HG03354 (cell line): ENCODE measurements around the gene GUCY1B1.

Experiments used
- ATAC-seq: cut with Tn5 transposase; IDR thresholded peaks from one replicate; pipeline ENCODE4 v1.9.1; 2021; ENCODE audit warnings: mild to moderate bottlenecking; ENCODE audit not compliant: unreplicated experiment, poor library complexity, severe bottlenecking

GUCY1B1 gene

GRCh38 chr4:155758481-155759371 lies at the start of gene GUCY1B1:
GUCY1B1 (plus strand) TSS chr4:155759021; CDS start chr4:155759141, 120 bp downstream.
- ATAC-seq = peak; percentile 97

GRCh38 chr4:155709918-155710317 lies 48.9 kb upstream of the GUCY1B1 start:
- no peak for ATAC-seq

- ATAC-seq = no peak
These were observed 47.3 kb upstream of the GUCY1B1 start for GRCh38 chr4:155711556-155711955.

DNA sequence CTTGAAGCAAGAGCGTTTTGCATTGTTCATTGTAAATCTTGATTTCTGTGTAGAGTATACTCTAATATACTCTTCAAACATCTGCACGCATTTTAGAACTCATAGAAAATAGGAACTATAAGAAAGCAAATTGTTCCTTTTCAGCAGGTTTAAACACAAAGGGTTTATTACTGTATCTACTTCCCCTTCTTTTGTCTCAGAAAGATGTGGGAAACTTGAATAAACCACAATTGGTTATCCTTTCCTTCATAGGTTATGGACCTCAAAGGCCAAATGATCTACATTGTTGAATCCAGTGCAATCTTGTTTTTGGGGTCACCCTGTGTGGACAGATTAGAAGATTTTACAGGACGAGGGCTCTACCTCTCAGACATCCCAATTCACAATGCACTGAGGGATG lies 46.0 kb upstream of the GUCY1B1 start:
- ATAC-seq = no peak

DNA sequence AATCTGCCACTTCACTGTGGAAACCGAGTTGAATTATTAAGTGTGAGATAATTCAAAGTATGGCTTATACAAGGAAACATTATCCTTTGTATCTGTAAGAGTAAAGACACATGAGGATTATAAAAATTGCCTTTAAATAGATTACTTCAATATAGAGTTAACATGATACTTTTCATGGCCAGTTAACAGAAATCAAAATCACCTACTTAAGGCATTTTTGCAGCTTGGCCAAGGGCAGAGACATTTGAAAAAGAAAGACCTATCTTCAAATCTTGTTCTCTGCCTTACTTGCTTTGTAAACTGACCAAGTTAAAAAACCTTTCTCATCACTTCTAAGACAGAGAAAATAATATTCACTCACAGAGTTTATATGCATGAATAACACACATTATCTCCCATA lies 44.9 kb upstream of the GUCY1B1 start:
- ATAC-seq = no peak

DNA sequence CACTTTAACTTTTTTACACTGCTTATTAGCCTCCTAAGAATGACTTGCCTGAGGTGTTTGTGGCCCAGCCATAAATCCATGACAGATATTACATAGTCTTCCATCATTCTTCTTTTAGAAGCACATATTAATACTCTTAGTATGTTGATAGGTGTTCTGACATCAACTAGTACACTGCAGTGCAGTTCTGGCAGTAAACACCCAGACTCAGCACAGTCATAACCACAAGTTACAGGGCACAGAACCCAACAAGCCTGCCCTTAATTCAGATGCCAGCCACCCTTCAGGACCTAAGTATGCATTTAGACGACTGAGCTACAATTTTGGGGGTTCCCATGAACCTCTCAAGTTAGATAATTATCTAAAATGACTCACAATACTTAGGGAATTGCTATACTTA lies 36.5 kb upstream of the GUCY1B1 start:
- ATAC-seq = no peak

DNA sequence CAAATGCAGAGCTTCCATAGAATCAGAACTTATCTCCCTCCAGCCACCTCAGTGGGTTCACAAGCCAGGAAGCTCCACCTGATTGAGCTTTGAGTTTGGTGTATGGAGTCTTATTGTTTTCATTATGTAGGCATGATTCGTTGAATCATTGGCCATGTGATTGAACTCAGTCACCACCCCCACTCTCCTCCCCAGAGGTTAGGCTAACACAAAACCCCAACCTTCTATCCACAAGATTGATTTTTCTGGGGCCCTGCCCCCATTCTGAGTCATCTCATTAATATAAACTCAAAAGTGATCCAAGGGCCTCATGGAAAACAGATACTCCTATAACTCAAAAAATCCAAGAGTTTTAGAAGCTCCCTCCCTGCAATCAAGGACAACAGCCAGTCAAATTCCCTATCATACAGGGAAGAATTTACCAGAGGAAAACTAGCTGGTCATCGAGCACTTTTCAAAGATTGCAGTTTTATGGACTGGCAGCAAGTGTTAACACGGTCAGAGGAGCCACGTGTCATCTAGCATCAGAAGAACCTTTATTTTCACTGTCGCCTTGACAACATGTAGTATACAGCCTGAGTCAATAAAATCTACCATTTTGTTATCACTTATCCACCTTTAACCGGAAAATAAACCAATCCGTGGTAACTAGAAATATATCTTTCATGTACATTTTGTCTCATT lies 35.9 kb upstream of the GUCY1B1 start:
- ATAC-seq = no peak

DNA sequence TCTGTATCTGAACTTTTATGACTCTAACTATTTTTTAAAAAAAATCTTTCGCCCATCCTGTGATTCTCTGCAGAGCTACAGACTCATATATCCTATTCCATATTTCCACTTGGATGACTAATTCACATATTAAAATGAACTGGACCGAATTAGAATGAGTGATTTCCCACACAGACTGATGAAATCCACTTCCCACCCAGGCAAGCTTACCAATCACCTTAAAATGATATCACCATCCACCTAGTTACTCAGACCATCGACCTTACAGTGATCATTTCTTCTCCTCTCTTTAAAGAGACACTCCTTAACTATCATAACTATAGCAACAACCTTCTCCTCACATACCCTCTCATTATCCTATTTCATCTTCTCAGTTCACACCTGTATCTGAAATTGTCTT lies 34.1 kb upstream of the GUCY1B1 start:
- ATAC-seq = no peak

- ATAC-seq = no peak
These were observed 24.8 kb upstream of the GUCY1B1 start for GRCh38 chr4:155734065-155734464.

GRCh38 chr4:155734951-155735350 lies 23.9 kb upstream of the GUCY1B1 start:
- no peak for ATAC-seq

DNA sequence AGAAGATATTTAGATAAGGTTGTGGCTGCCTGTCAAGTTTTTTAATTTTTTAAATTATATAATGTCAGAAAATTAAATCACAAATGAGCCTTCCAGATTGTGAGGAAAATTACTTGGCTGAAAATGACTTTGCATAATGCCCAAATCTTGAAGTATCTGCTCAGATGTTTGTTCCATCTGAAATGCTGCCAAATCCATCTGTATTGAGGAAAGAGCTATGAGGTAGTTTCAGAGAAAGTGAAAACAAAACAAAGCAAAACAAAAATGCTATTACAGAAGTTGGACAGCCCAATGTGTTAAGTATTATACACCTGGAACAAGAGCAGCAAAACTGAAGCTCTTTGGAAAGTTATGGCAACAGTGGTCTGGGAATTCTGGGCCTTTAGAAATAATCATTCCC lies 23.3 kb upstream of the GUCY1B1 start:
- no peak for ATAC-seq

DNA sequence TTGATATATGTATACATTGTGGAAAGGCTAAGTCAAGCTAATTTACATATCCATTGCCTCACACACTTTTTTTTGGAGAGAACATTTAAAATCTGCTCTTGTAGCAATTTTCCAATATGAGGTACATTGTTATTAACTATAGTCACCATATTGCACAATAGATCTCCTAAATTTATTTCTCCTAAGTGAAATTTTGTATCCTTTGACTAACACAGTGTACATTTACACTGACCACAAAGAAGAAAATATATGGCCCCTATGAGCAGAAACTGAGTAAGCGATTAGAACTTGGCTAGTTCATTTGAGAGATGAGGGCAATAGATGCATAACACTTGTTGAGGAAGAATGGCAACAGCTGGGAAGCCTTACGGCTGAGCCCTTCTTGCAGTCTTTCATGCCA lies 20.3 kb upstream of the GUCY1B1 start:
- ATAC-seq = no peak

DNA sequence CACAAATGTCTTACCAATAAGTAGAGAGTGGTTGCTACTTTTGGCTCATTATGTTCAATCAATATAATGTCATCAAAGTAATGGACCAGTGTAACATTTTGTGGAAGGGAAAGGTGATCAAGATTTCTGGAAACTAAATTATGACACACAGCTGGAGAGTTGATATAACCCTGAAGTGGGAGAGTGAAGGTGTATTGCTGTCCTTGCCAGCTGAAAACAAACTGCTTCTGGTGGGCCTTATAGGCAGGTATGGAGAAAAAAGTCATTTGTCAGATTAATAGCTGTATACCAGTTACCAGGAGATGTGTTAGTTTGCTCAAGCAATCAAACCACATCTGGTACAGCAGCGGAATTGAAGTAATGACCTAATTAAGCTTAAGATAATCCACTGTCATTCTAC lies 17.3 kb upstream of the GUCY1B1 start:
- no peak for ATAC-seq

GRCh38 chr4:155742310-155743015 lies 16.4 kb upstream of the GUCY1B1 start:
- ATAC-seq = no peak

DNA sequence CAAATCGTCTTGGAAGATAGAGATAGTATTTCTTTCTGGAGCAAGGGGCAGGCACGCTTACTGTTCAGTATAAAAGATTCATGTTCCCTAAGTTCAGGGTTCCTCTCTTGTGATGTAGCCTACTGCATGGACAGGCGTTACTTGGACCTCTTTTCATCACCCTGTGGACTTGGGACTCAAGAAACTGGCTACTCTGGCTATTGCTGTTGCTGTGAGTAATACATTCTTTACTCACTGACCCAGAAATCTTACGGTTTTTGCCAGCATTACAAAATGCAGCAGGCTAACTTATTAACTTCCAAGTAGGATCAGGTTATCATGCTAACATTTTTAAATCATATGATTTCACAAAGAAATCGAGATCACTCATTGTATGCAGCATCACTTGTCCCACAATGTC lies 12.8 kb upstream of the GUCY1B1 start:
- no peak for ATAC-seq

GRCh38 chr4:155748039-155748438 lies 10.8 kb upstream of the GUCY1B1 start:
- ATAC-seq = no peak

GRCh38 chr4:155749041-155749440 lies 9.8 kb upstream of the GUCY1B1 start:
- ATAC-seq = no peak

DNA sequence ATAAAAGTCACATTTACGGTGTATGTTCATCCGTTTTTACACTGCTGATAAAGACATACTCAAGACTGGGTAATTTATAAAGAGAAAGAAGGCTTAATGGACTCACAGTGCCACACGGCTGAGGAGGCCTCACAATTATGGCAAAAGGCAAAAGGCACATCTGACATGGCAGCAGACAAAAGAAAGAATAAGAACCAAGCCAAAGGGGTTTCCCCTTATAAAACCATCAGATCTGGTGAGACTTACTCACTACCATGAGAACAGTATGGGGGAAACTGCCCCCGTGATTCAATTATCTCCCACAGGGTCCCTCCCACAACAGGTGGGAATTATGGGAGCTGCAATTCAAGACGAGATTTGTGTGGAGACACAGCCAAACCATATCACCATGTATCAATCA lies 7.3 kb upstream of the GUCY1B1 start:
- no peak for ATAC-seq

DNA sequence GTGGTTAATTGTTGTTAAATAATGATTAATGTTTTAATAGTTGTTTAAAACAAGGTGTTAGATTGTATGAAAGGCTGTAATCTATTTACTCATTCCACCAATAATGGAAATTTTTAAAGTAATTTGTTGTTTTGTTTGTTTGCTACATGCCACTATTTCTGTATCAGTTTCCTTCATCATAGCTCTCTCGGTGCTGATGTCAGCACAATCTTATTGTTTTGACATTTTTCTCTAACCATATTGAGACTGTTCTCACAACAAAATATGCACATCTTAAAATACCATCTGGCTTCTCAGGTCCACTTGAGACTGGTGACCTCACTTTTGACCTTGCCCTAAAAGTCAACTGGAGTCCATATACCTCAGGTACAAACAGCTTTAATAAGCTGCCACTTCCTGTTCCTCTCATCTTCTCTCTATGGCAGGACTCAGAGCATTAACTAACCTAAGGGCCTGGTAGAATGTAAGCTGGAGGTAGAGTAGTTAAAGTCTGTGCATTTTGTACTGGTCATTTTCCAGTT lies 1.0 kb upstream of the GUCY1B1 start:
- no peak for ATAC-seq
